ENCODE measurements around the gene CBARP.

The CBARP gene

DNA sequence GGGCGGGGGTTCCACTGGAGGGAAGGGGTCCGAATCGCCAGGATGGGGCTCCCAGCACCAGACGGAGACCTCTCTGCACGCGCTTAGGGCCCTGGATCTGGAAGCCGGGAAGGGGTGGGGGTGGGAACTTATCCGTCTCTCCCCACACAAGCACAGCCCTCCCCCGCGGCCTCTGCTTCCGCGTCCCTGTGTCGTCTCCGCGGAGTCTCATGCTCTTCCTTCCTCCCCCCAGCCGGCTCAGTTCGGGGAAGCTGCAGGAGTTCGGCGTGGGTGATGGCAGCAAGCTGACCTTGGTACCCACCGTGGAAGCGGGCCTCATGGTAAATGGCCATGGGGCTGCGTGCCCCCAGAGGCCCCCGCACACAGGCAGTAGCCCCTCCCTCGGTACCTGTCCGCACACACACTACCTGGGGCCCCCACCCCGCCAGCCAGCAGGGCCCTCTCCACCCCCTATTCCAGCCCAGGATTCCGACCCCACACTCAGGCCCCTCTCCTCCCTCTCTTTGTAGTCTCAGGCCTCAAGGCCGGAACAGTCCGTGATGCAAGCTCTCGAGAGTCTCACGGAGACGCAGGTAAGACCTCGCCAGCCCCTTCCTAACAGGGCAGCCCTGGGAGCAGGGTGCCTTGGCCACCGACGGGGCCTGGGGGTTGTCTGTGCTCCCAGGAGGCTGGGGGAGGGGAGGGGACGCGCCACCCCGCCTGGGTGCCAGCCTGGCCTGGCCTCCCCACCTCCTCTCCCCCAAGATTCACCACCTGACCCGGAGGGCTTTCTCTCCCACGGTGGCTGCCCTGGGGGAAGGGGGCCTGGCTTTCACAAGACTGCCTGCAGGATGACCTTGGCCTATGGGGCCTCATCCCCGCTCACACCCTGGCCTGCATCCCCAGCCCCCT is 13.8 kb upstream of the CBARP start:
- Histone ChIP-seq H3K27ac (ENCODE audit: poor library complexity, severe bottlenecking) (peak overlapping the region; percentile 97), H3K36me3 (ENCODE audit: low read depth) (peaks cover 56% of the 10 kb centered on the region), H3K27me3 (ENCODE audit: insufficient read depth, poor library complexity, severe bottlenecking) (no peaks in the 10 kb centered on the region), H3K4me1 (ENCODE audit: insufficient read depth, poor library complexity, severe bottlenecking) (peaks cover 12% of the 10 kb centered on the region), H3K9me3 (ENCODE audit: severe bottlenecking) (no peaks in the 10 kb centered on the region), H3K4me3 (ENCODE audit: severe bottlenecking) (peak overlapping the region; percentile 58)
- ATAC-seq (ENCODE audit: low read depth): no peak
- TF ChIP-seq CTCF (IDR thresholded peaks at IDR 0.05; ENCODE audit: poor library complexity, severe bottlenecking): no peak
- no peak for DNase-seq (ENCODE audit: low spot score)

DNA sequence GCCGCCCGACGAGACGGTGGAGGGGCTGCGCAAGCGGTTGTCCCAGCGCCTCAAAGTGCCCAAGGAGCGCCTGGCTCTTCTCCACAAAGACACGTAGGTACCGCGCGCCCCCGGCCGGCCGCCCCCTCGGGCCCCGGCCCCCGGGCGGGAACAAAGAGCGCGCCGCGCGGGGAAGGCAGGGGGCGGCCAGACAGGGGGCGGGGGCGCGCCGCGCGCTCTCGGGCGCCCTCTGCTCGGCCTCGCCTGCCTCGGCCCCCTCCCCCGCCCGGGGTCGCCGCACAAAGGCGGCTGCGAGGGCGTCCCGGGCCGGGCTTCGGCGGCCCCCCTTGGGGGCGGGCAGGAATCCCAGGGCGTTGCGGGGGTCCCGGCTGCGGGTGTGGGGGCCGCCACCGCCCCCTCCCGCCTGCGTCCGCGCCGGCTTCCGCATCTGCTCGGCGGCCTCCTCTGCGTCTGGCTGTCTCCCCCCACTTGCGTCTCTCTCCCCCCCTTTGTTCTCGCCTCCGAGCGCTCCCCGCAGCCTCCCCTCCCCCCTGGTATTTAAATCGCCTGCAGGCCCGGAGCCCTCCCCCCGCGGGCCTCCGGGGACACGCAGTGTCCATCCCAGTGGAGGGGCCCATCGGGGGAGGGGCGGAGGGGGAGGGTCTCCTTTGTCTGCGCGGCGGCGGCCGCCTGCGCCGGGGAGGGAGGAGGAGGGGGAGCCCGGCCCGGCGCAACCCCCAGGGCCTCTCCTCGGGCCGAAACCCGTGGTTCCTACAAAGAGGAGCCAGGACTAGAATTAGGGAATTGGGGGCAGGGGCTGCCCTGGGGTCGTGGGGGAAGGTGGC is 12.8 kb upstream of the CBARP start:
- H3K27ac ChIP-seq (ENCODE audit: poor library complexity, severe bottlenecking): peak overlapping the region; percentile 97
- DNase-seq (ENCODE audit: low spot score): no peak
- no peak for TF ChIP-seq CTCF (IDR thresholded peaks at IDR 0.05; ENCODE audit: poor library complexity, severe bottlenecking)

DNA sequence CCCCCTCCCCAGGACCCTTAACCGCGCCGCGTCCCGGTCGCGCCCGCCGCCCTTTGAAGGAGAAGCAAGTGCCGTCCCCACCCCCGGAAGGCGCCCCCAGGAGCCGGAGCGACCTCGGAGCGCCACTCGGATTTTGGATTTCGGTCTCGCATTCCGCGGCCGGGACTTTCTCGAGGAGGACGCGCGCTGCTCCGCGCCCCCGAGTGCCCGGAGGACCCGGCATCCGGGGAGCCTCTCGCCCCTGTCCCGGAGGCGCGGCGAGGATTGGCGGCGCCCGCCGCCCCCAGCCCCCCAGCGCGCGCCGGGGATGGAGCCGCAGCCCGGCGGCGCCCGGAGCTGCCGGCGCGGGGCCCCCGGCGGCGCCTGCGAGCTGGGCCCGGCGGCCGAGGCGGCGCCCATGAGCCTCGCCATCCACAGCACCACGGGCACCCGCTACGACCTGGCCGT is 12.2 kb upstream of the CBARP start:
- Histone ChIP-seq H3K27ac (ENCODE audit: poor library complexity, severe bottlenecking) (peak overlapping the region; percentile 97), H3K36me3 (ENCODE audit: low read depth) (peaks cover 40% of the 10 kb centered on the region), H3K27me3 (ENCODE audit: insufficient read depth, poor library complexity, severe bottlenecking) (no peaks in the 10 kb centered on the region), H3K9me3 (ENCODE audit: severe bottlenecking) (no peaks in the 10 kb centered on the region), H3K4me3 (ENCODE audit: severe bottlenecking) (peak overlapping the region; percentile 58), H3K4me1 (ENCODE audit: insufficient read depth, poor library complexity, severe bottlenecking) (peaks cover 17% of the 10 kb centered on the region)
- no peak for TF ChIP-seq CTCF (IDR thresholded peaks at IDR 0.05; ENCODE audit: poor library complexity, severe bottlenecking)
- ATAC-seq (ENCODE audit: low read depth): no peak
- DNase-seq (ENCODE audit: low spot score): no peak

More for the DNA sequence above, 12.8 kb upstream of the CBARP start:
- no peaks in the 10 kb centered on the region for H3K27me3 ChIP-seq (ENCODE audit: insufficient read depth, poor library complexity, severe bottlenecking)
- H3K9me3 ChIP-seq (ENCODE audit: severe bottlenecking): no peaks in the 10 kb centered on the region
- H3K4me3 ChIP-seq (ENCODE audit: severe bottlenecking): peak overlapping the region; percentile 58
- peaks cover 17% of the 10 kb centered on the region for H3K4me1 ChIP-seq (ENCODE audit: insufficient read depth, poor library complexity, severe bottlenecking)
- ATAC-seq (ENCODE audit: low read depth): no peak
- peaks cover 47% of the 10 kb centered on the region for H3K36me3 ChIP-seq (ENCODE audit: low read depth)

DNA sequence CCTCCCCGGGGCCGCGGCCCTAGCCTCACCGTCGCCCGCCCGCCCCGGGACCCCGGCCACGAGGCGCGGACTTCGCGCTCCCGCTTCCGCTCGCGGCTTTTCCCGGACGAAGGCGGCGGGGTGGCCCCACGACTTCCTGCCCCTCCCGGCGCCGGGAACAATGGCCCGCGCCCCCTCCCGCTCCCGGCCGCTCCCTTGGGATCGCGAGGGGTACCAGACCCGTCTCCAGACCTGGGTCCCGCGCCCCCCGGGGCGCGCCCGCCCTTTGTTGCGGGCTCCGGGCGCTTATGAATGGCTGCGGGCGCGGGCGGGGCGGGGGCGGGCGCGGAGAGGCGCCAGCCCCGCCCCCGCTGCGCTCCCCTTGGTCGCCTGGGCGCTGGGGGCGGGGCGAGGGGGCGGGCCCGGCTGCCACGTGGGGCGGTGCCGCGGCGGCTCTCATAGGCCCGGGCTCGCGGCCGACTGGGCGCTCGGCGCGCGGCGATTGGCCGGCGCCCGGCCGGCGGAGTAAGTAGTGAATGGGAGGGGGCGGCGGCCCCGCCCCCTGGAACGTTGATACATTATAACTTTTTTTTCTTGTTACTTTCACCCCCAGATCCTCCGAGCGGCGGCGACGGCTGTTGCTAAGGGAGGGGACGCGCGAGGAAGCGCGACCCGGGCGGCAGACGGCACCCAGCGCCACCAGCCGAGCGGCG is 11.6 kb upstream of the CBARP start:
- TF ChIP-seq CTCF (IDR thresholded peaks at IDR 0.05; ENCODE audit: poor library complexity, severe bottlenecking): no peak
- Histone ChIP-seq H3K27ac (ENCODE audit: poor library complexity, severe bottlenecking) (peak overlapping the region; percentile 97), H3K36me3 (ENCODE audit: low read depth) (peaks cover 35% of the 10 kb centered on the region), H3K27me3 (ENCODE audit: insufficient read depth, poor library complexity, severe bottlenecking) (no peaks in the 10 kb centered on the region), H3K4me1 (ENCODE audit: insufficient read depth, poor library complexity, severe bottlenecking) (peaks cover 17% of the 10 kb centered on the region), H3K4me3 (ENCODE audit: severe bottlenecking) (peak overlapping the region; percentile 58), H3K9me3 (ENCODE audit: severe bottlenecking) (no peaks in the 10 kb centered on the region)
- ATAC-seq (ENCODE audit: low read depth) (peak; percentile 6; the same call in 1 of the 3 replicates), DNase-seq (ENCODE audit: low spot score) (no peak)
